ENCODE data around the gene CR1L. TPM values are rescaled to one million over a fixed set of nuclear protein-coding genes. Genes with fewer than 3 reads are reported as not detected.
"Not testable (repeated sequence)": the region's sequence is repeated elsewhere in the genome, so short reads cannot be mapped to it uniquely, and the experiment has no call there.

CR1L gene
- total RNA-seq, 1 donor from 2014 or later, result not detected

GRCh38 chr1:207738158-207738659 is 93.3 kb downstream of the CR1L start:
- not testable (repeated sequence) for DNase-seq (ENCODE audit: low spot score in 2 of 2); FAIRE-seq

- FAIRE-seq, result no peak
Measured at GRCh38 chr1:207740207-207740606, 95.3 kb downstream of the CR1L start.

DNA sequence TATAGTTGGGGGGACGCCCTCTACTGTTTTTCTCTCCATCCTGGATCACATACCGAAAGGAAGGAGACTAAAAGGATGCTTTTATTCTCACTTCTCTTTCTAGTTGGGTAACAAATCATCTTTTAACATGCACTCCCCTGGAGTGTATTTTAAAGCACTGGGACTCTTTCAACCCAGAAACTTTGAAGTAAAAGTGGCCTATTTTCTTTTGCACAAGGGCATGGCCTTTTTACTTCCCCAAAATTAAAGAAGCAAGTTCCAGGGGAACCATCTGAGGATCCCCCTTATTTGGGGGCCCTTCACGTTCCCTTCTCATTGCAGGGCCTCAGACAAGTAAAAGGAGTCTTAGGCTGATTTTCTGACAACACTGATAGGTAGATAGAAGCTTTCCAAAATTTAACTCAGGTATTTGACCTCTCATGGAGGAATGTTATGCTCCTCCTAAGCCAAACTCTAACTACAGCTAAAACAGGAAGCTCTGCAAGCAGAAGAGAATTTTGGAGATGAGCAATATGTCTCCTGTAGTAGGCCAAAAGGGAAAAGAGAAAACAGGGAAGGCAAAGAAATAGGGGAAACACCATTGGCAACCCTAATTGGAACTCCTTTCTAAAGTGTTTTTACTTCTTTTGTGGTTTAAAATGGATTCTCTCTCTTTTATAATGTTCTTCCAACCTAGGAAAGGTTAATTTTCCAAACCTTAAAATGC is 98.1 kb downstream of the CR1L start:
- no peak for DNase-seq (ENCODE audit: low spot score in 2 of 2)

More at GRCh38 chr1:207740207-207740606, 95.3 kb downstream of the CR1L start:
- no peak for DNase-seq (ENCODE audit: low spot score in 2 of 2)

GRCh38 chr1:207744000-207744534 is 99.1 kb downstream of the CR1L start:
- FAIRE-seq (no peak), DNase-seq (ENCODE audit: low spot score in 2 of 2) (no peak)

More for the DNA sequence above, 98.1 kb downstream of the CR1L start:
- FAIRE-seq, result no peak

DNA sequence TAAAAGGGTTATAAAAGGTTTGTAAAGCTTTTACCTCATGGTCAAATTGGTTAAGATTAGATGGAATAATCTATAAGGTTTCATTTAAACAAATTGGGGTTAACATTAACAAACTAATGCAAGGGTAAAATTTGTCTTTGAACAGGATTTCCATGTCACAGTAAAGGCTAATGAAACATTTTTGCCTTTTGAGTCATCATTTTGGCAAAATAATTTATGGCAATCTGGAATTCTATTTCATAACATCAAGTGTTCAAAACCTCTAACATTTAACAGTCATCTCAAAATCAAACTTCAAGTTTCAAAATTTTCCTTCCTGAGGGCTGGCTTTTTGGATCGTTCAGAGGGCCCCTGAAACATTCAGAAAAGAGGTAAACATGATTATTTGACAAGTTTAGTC is 100.4 kb downstream of the CR1L start:
- DNase-seq (ENCODE audit: low spot score in 2 of 2) (no peak), FAIRE-seq (no peak)

- no peak for DNase-seq (ENCODE audit: low spot score in 2 of 2)
- no peak for FAIRE-seq
Measured at GRCh38 chr1:207745839-207746767, 101.2 kb downstream of the CR1L start.

- FAIRE-seq, result no peak
- no peak for DNase-seq (ENCODE audit: low spot score in 2 of 2)
Measured at GRCh38 chr1:207747627-207748492, 102.9 kb downstream of the CR1L start.

DNA sequence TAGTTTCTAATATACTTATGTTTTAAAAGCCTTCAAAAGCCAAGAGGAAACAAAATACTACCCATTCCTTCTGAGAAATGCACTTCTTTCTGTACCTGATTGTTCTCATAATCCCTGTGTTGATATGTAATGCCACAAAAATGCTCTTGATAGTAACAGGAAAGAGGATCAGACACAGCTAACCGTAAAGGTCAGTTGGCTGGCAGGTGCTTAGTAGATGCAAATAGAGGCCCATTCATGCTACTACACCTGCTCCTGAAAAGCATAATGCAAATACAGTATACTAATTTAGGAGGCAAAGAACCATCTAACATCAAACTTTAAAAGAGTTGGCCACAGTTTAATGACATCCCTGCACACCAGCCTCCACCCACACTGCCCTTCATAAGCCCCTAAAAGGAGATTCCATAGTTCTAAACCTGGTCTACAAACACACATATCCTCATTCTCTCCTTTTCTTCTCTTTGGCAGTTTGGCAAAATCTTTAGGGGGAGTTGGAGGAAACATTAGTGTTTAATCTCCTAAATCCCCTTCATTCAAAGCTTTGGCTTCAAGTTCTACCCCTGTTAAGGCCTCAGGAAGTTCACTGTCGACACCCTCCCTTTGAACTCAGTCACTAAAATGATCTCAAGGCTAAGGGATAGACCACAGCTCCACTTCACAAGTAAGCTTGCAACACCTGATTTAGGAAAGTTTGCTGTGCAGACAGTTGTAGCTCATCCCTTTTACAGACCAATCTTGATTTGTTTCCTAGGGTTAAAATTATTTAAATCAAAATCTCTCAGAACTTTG is 104.0 kb downstream of the CR1L start:
- FAIRE-seq (no peak), DNase-seq (ENCODE audit: low spot score in 2 of 2) (no peak)

DNA sequence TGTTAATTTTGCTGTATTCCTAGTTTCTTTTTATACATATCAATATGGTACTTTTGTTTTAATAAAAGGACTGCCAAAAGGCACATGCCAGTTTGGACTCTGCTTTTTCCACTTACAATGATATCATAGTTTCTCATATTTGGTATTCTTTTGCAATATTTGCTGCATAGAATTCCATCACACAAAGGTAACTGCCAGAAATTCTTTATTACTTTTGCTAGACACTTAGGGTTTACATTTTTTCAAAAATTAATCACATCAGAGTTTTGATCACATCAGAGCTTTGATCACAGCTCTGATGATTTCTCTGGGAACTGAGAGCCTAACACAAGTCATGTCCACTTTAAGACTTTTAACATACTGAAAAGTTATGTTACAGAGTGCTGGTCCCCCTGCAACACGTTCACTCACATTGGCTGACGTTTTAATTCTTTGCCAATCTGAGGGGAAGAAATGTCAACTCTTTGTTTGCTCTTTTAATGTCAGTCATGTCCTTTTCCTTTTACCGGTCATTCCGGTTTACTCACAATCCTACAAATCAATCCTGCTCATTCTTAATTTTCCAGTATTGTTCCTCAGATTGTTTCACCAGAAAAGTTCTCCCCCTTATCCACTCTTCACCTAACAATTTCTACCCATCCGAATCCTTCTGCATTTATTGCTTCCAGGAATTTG is 105.8 kb downstream of the CR1L start:
- FAIRE-seq (no peak), DNase-seq (ENCODE audit: low spot score in 2 of 2) (no peak)

DNA sequence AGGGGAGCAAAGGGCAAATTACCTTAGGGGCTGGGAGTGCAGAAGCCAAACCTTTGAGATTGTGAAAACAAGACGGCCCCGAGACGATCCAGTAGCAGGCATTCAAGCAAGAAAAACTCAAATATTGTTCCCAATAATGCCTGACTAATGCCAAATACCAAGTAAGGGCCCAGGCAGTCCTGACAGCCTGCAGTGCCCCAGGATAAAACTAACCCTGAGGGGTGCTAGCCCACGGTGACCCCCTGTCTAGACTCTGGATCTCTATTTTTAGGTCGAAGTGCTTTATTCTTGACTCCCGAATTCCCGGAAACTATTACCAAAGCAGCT is 106.5 kb downstream of the CR1L start:
- FAIRE-seq; DNase-seq (ENCODE audit: low spot score in 2 of 2): not testable (repeated sequence)

DNA sequence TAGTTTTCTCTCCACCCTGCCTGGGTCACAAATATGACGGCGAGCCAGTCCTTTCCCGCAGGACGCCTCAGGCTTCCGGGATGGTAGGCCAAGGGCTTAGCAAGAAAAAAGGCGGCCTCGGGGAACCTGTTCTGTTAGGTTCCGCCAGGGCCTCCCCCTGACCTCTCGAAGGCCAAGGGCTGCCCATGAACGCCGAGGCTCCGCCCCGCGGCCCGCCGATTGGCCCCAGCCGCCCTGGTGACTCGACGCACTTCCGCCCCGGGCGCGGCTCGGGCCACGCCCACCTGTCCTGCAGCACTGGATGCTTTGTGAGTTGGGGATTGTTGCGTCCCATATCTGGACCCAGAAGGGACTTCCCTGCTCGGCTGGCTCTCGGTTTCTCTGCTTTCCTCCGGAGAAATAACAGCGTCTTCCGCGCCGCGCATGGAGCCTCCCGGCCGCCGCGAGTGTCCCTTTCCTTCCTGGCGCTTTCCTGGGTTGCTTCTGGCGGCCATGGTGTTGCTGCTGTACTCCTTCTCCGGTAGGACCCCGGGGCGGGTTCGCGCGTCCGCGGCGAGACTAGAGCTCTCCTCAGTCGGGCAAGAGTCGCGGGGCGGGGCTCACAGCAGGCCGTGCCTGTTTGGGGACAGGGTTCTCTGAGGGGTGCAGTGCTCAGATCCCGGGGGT is 107.0 kb downstream of the CR1L start, which contains the start of gene CD46:
Gene CD46, plus strand, starts transcription at position 265 of the 666 bp plus-strand sequence. Its CDS starts 159 bp downstream, at position 424.
- no peak for FAIRE-seq

GRCh38 chr1:207752456-207752998 is 107.6 kb downstream of the CR1L start:
- FAIRE-seq, result no peak
- DNase-seq (ENCODE audit: low spot score in 2 of 2), result no peak

More for the DNA sequence above, 107.0 kb downstream of the CR1L start, which contains the start of gene CD46:
- DNase-seq (ENCODE audit: low spot score in 2 of 2), result peak; percentile 81 to 87

DNA sequence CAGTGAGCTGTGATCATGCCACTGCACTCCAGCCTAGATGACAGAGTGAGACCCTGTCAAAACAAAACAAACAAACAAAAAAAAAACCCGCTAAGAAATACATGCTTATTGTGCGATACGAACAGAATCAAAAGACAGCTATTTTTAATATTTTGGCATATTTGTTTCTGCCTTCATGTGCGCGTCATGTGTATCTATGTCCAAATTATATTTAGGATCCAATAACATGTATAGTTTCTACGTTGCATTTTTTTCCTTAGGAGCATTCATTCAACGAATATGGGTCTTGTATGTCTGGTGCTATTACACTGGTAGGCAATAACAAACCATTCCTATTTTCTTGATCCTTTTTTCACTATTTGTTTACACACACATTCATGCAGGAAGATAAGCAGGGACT is 108.7 kb downstream of the CR1L start:
- FAIRE-seq (no peak), DNase-seq (ENCODE audit: low spot score in 2 of 2) (no peak)

GRCh38 chr1:207754011-207754410 is 109.1 kb downstream of the CR1L start:
- no peak for DNase-seq (ENCODE audit: low spot score in 2 of 2)
- FAIRE-seq, result no peak

GRCh38 chr1:207754974-207755700 is 110.2 kb downstream of the CR1L start:
- DNase-seq (ENCODE audit: low spot score in 2 of 2) (no peak), FAIRE-seq (no peak)

DNA sequence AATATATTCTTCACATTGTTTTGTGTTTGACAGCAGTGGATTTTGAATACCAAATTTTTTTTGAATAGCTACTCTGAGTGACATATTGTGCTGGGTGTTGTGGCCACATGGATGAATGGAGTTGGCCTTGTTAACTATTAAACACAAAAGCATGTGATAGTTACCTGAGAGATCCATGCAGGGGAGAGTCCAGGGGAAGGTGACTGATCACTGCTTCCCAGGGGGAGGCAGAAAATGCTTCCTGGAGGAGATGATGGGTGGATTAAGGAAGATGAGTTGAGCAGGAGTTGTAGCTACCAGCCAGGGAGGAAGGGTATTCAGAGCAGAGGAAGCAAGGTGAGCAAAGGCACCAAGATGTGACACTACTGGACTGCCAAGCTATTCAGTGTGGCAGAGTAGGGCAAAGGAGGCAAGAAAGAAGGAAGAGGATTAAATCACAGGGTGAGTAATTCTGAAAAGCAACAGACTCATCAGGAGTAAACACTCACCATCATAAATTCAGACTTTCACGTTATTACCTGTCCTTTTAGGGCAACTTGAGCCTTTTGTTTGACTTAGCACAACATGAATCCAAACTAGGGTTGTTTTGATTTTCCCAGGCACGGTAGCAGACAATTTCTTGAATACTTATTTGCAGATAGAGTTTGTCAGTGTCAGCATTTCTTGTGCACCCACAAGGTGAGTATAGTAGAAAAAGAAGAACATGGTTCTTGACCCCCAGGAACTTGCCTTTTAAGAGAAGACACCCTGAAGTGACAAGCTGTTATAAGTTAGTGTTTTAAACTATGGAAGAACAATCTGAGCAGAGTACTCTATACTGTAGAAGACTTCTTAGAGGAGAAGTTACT is 111.1 kb downstream of the CR1L start:
- no peak for DNase-seq (ENCODE audit: low spot score in 2 of 2)
- FAIRE-seq, result no peak
